Stimulated activated naive CD8-positive, alpha-beta T cell treated with anti-CD3 and anti-CD28 coated beads, Interleukin-15, Interleukin-2, amounts not matched to agents 100 ng/mL and 50 ng/mL, for 24 hours (primary cell): ENCODE results near the gene RAE1.
"Not testable (repeated sequence)": the region's sequence is repeated elsewhere in the genome, so short reads cannot be mapped to it uniquely, and the experiment has no call there.

ENCODE experiments used
- H3K27ac Mint-ChIP-seq: one replicate; pipeline ENCODE4 v1.8.0; 2021; ENCODE audit warnings: mild to moderate bottlenecking, mixed read lengths
- H3K27me3 Mint-ChIP-seq: one replicate; pipeline ENCODE4 v1.8.0; 2021; ENCODE audit warnings: mixed read lengths
- H3K36me3 Mint-ChIP-seq: one replicate; pipeline ENCODE4 v1.8.0; 2021; ENCODE audit warnings: low read depth, mixed read lengths
- H3K4me1 Mint-ChIP-seq: one replicate; pipeline ENCODE4 v1.8.0; 2021; ENCODE audit warnings: low read depth, mixed read lengths
- H3K4me3 Mint-ChIP-seq: one replicate; pipeline ENCODE4 v1.8.0; 2021; ENCODE audit warnings: mild to moderate bottlenecking, mixed read lengths
- H3K9me3 Mint-ChIP-seq: one replicate; pipeline ENCODE4 v1.8.0; 2021; ENCODE audit warnings: mixed read lengths

RAE1 gene

GRCh38 chr20:57414867-57415592 lies 64.0 kb downstream of the RAE1 start:
- H3K27ac Mint-ChIP-seq: no peak overlapping the region
- H3K36me3 Mint-ChIP-seq: no peaks in the 10 kb centered on the region
- no peak overlapping the region for H3K4me3 Mint-ChIP-seq
- H3K9me3 Mint-ChIP-seq: no peaks in the 10 kb centered on the region
- H3K27me3 Mint-ChIP-seq: no peaks in the 10 kb centered on the region
- H3K4me1 Mint-ChIP-seq: peaks cover 5% of the 10 kb centered on the region

- Mint-ChIP-seq H3K36me3 (no peaks in the 10 kb centered on the region), H3K4me1 (peaks cover 5% of the 10 kb centered on the region), H3K4me3 (no peak overlapping the region), H3K9me3 (no peaks in the 10 kb centered on the region), H3K27ac (no peak overlapping the region), H3K27me3 (no peaks in the 10 kb centered on the region)
These were observed 64.7 kb downstream of the RAE1 start for GRCh38 chr20:57415771-57416170.

- Mint-ChIP-seq H3K27ac (no peak overlapping the region), H3K9me3 (no peaks in the 10 kb centered on the region), H3K4me3 (no peak overlapping the region), H3K4me1 (no peaks in the 10 kb centered on the region), H3K36me3 (no peaks in the 10 kb centered on the region), H3K27me3 (no peaks in the 10 kb centered on the region)
These were observed 65.4 kb downstream of the RAE1 start for GRCh38 chr20:57416296-57417022.

GRCh38 chr20:57417051-57417689 lies 66.1 kb downstream of the RAE1 start:
- Mint-ChIP-seq H3K36me3 (no peaks in the 10 kb centered on the region), H3K4me1 (no peaks in the 10 kb centered on the region), H3K27ac (no peak overlapping the region), H3K9me3 (no peaks in the 10 kb centered on the region), H3K27me3 (no peaks in the 10 kb centered on the region), H3K4me3 (no peak overlapping the region)

GRCh38 chr20:57417830-57418780 lies 67.0 kb downstream of the RAE1 start:
- Mint-ChIP-seq H3K4me3 (no peak overlapping the region), H3K9me3 (no peaks in the 10 kb centered on the region), H3K36me3 (no peaks in the 10 kb centered on the region), H3K27me3 (no peaks in the 10 kb centered on the region), H3K27ac (no peak overlapping the region), H3K4me1 (no peaks in the 10 kb centered on the region)

- H3K4me1 Mint-ChIP-seq, H3K36me3 Mint-ChIP-seq, H3K27ac Mint-ChIP-seq, H3K27me3 Mint-ChIP-seq, H3K4me3 Mint-ChIP-seq, H3K9me3 Mint-ChIP-seq: not testable (repeated sequence)
These were observed 68.4 kb downstream of the RAE1 start for GRCh38 chr20:57419479-57419878.

GRCh38 chr20:57420571-57421252 lies 69.7 kb downstream of the RAE1 start:
- peaks cover 17% of the 10 kb centered on the region for H3K4me1 Mint-ChIP-seq
- no peak overlapping the region for H3K27ac Mint-ChIP-seq
- no peaks in the 10 kb centered on the region for H3K9me3 Mint-ChIP-seq
- H3K36me3 Mint-ChIP-seq: no peaks in the 10 kb centered on the region
- no peak overlapping the region for H3K4me3 Mint-ChIP-seq
- H3K27me3 Mint-ChIP-seq: no peaks in the 10 kb centered on the region

- peaks cover 25% of the 10 kb centered on the region for H3K4me1 Mint-ChIP-seq
- no peaks in the 10 kb centered on the region for H3K36me3 Mint-ChIP-seq
- H3K27ac Mint-ChIP-seq: peak overlapping the region; percentile 36
- no peaks in the 10 kb centered on the region for H3K27me3 Mint-ChIP-seq
- no peaks in the 10 kb centered on the region for H3K9me3 Mint-ChIP-seq
- no peak overlapping the region for H3K4me3 Mint-ChIP-seq
These were observed 70.5 kb downstream of the RAE1 start for GRCh38 chr20:57421253-57422220.

- H3K4me3 Mint-ChIP-seq: no peak overlapping the region
- H3K27me3 Mint-ChIP-seq: no peaks in the 10 kb centered on the region
- no peaks in the 10 kb centered on the region for H3K9me3 Mint-ChIP-seq
- no peak overlapping the region for H3K27ac Mint-ChIP-seq
- H3K36me3 Mint-ChIP-seq: no peaks in the 10 kb centered on the region
- H3K4me1 Mint-ChIP-seq: peaks cover 30% of the 10 kb centered on the region
These were observed 71.2 kb downstream of the RAE1 start for GRCh38 chr20:57422254-57422653.

GRCh38 chr20:57425150-57426013 lies 74.3 kb downstream of the RAE1 start:
- peaks cover 46% of the 10 kb centered on the region for H3K4me1 Mint-ChIP-seq
- no peaks in the 10 kb centered on the region for H3K36me3 Mint-ChIP-seq
- no peak overlapping the region for H3K4me3 Mint-ChIP-seq
- H3K9me3 Mint-ChIP-seq: no peaks in the 10 kb centered on the region
- H3K27me3 Mint-ChIP-seq: no peaks in the 10 kb centered on the region
- peak overlapping the region; percentile 38 for H3K27ac Mint-ChIP-seq

GRCh38 chr20:57426271-57426689 lies 75.2 kb downstream of the RAE1 start:
- no peaks in the 10 kb centered on the region for H3K27me3 Mint-ChIP-seq

GRCh38 chr20:57426831-57427230 lies 75.8 kb downstream of the RAE1 start:
- peaks cover 57% of the 10 kb centered on the region for H3K4me1 Mint-ChIP-seq
- no peaks in the 10 kb centered on the region for H3K9me3 Mint-ChIP-seq
- no peak overlapping the region for H3K4me3 Mint-ChIP-seq
- no peaks in the 10 kb centered on the region for H3K27me3 Mint-ChIP-seq
- H3K36me3 Mint-ChIP-seq: no peaks in the 10 kb centered on the region
- H3K27ac Mint-ChIP-seq: no peak overlapping the region

More at GRCh38 chr20:57426271-57426689, 75.2 kb downstream of the RAE1 start:
- Mint-ChIP-seq H3K4me1 (peaks cover 52% of the 10 kb centered on the region), H3K27ac (no peak overlapping the region), H3K4me3 (peak overlapping the region; percentile 45), H3K9me3 (no peaks in the 10 kb centered on the region), H3K36me3 (no peaks in the 10 kb centered on the region)
